GM18873 (cell line): ENCODE data around the gene OVOL1.

Experiments
- ATAC-seq: cut with Tn5 transposase; IDR thresholded peaks from one replicate; pipeline ENCODE4 v1.9.1; 2021; ENCODE audit warnings: mild to moderate bottlenecking, moderate library complexity, moderate number of reproducible peaks; ENCODE audit not compliant: unreplicated experiment, low FRiP score

OVOL1 gene

DNA sequence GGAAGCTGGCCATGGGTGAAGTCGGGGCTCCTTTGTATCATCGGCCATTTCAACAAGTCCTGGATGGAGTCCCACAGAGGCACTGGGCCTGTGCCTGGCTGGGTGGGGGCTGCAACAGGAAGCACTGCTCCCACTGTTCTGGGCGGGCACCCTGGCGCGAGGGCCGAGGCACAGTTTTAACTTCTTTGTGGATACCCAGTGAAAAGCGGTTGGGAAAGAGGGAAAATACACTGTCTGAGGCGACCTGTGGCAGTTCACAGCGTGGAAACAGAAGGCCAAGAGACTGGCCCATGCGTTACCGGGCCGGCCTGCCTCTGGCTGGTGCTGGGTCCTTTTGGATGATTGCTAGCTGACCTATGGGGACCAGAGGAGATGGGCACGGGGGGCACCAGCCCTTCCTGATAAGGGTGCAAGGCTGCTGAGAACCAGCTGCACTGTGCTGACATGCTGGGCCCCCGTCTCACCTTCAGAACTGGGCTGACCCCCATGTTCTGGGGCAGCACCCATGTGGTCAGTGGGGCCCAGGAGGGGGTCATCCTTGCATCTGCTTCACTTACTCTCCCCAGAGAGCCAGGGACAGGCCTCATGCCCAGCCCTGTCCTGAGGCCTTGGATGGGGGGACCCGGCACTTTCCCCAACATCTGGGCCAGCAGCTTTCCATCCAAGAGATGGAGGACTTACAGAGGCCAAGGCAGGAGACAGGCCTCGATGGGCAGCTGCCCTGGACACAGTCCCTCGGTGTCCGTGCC is 4.2 kb downstream of the OVOL1 start:
- no peak for ATAC-seq

DNA sequence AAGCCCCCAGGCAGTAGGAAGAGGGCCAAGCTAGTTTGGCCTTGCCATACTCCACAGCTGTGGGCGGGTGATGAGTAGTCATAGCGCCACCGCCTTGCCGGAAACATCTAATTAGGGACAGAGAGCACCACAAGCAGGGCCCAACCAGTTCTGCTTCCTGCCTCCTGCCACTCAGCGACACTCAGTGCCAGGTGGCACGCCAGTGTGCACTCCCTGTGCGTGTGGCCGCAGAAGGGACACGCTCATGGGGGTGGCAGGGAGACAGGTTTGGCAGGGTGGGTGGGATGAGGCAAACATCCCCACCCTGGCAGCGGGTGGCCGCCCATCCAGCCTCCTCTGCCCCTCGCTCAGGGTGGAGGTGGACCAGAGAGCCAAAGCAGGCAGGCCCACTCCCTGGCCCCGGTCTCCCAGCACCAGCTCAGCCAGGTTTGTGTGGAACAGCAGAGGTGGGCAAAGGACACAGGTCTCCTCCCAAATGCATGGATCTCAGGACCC is 4.9 kb downstream of the OVOL1 start:
- ATAC-seq: peak; percentile 83

DNA sequence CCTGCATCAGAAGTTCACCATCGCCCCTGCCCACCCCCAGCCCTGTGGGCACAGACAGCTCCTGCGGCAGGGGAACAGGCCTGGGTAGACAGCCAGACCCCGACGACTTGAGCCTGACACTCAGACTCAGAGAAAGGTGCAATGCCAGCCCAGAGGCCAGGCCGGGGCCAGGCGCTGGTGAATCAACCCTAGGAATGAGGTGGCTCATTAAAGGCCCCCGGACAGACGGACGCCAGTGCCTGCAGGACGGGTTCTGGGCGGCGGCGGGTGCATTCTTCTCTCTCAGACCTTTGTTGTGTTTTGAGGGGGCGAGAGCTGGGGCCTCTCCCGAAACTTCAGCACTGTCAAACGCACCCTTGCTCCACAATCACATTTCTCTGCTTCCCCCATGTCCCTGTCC is 5.6 kb downstream of the OVOL1 start:
- ATAC-seq: no peak

DNA sequence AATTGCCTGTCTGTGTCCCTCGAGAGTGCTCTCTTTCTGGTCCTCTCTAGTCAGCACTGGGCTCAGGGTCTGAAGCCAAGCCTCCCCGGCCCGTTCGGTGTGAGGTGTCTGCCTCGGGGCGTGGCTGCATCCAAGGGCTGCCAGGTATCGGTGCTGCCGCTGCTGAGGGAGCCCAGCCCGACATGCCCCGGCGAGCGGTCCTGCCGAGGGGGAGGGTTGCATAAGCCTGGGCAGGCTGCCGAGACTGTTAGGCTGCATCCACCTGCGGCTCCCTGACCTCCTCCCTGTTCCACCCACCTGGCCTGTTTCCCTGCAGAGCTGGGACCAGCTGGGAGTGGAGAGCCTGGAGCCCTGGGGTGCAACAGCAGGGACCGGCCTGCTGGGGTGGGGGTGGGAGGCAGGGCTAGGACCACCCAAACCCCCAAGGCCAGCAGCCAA is 6.3 kb downstream of the OVOL1 start:
- no peak for ATAC-seq

DNA sequence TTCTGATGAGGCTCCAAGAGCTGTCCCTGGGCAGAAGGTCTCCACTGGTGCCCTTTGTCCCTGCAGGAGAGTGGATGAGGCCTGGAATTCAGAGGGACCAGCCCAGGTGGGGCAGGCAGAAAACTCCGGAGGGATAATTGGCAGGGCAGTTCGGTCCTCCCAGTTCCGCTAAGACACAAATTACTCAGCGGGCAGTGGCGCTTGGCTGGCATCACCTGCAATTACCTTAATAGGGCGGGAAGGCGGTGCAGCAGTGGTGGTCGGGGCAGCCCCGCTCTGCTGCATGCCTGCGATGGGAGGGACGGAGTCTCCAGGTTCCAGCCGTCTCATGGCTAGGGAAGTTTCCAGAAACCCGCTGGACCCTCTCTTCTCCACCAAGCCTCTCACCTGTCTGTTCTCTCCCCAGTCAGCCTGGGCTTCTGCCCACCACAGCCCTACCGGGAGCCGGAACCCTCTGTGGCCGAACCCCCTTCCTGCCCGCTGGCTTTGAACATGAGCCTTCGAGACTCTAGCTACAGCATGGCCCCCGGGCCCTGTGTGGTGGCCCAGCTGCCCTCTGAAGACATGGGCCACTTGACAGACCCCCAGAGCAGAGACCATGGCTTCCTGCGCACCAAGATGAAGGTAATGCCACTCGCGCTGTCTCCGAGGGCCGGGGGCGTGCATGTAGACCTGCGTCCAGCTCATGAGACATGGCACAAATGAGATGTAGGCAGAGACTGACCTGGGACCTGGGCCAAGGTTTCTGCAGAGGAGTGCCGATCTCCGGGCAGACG is 7.0 kb downstream of the OVOL1 start:
- ATAC-seq: no peak

DNA sequence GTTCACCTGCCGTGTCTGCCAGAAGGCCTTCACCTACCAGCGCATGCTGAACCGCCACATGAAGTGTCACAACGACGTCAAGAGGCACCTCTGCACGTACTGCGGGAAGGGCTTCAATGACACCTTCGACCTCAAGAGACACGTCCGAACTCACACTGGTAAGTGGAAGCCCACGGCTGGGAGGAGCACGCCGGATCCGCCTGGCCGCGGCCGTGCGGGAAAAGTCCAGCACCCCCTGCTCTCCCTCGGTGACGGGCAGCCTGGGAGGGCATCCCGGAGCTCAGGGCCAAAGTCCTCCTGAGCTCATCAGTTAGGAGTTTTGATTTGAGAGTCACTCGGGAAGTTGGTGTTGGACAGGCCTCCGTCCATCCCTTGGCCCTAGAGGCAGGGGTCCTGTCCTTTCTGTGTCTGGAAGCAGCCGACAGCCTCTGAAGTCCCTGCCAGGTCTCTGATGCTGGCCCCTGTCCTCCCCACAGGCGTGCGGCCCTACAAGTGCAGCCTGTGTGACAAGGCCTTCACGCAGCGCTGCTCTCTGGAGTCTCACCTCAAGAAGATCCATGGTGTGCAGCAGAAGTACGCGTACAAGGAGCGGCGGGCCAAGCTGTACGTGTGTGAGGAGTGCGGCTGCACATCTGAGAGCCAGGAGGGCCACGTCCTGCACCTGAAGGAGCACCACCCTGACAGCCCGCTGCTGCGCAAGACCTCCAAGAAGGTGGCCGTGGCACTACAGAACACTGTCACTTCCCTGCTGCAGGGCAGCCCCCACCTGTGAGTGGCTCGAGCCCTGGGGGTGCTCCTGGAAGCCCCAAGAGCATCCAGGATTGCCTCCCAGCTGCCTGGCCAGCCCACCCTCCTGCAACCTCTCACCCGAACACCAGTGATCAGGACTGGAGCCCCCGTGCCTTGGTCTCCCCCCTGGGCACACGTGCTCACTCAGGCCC is 8.0 kb downstream of the OVOL1 start:
- ATAC-seq: no peak

DNA sequence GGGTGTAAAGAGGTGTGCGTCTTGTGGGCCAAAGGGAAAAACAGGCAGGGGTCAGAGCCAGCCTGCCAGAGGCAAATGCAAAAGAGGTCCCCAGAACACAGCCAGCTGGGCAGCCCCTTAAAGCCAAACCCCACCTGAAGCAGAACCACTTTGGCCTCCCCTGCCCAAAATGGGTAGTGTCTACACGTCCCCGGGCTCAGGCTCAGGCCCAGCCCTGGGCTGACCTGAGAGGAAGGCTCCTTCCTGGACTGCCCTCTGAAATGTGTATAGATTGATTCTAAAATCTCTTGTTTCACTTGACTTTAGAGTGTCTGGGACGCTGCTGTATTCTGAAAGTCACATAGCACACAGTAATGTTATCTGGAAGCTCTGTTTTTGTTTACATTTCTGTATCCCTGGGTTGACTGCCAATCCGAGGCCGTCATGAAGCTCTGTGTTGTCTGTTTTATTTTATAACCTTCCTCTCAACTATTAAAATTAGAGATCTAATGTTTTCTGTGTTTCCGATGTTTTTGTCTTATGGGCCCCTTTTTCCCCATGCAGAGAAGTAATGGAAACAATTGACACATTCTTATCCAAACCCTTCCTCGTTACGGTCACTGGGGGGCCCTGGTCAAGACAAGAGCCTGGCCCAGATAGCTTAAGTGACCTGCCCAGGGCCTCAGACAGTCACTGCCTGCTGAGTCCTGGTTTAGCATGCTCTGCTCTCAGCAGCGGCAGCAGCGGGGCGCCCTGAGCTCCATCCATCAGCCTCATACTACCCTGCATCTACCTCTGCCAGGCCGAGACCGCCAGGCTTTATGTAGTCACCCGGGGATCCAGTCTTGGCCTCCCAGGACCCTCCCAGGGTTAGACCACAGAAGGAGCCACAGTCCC is 10.1 kb downstream of the OVOL1 start:
- no peak for ATAC-seq

DNA sequence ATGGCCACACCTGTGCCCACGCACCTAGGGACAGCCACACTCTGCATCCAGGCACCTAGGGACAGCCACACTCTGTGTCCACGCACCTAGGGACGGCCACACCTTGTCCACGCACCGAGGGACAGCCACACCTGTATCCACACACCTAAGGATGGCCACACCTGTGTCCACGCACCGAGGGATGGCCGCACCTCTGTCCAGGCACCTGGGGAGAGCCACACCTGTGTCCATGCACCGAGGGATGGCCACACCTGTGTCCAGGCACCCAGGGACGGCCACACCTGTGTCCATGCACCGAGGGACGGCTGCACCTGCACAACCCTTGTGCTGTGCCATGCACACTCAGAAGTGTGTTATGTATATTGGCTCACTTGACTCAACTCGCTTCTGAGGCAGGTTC is 10.8 kb downstream of the OVOL1 start:
- ATAC-seq: no peak

DNA sequence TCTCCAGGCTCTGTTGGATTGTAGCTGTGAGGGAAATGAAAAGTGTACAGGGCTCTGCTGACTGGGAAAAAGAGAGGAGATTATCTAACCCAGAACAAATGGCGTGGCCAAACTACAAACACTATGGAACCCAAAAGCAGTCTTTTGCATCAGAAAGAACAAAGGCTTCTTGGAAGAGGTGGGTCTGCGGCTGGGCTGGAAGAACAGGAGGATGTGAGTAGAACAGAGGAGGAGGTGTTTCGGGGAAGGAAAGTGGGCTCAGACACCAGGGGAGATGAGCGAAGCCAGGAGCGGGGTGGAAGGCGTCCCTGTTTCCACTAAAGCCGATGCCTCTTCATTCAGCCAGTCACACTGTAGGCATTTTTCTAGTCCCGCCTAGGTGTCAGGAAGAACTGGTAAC is 12.0 kb downstream of the OVOL1 start:
- ATAC-seq: no peak

DNA sequence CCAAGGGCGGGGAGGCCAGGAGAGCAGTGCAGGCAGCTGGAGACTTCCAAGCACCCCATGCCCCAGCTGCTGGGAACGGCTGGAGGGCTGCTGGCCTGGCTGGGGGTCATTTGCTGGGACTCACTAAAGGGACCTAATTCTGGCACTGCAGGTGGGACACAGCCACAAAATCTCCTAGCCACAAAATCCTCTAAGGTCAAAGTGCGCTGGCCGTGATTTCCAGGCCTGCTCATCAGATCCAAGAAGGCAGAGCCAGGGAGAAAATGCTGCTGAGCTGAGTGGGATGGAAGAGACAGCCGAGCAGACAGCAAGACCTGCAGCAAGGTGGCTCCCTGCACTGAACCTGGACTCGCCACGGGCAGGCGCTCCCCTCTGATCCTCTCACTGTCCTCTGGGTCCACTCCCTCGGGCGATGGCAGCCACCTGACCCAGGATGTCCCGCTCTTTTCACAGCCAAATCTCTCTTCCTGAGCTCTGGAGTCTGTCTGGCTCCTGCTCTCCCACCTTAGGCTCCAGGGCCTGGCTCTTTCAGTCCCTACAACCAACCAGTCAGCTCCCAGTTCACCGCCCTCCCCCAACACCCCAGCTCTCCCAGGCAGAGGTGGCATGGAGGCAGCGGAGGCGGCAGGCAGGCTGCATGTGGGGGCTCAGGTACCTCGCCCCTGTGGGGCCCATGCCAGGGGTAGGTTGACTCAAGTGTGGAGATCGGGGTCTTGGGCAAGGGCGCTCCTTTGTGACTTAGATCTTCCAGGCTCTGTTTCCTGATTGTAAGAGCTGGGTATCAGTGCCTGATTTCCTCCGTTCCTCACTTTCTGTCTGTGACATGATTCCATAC is 14.5 kb downstream of the OVOL1 start:
- ATAC-seq: no peak

DNA sequence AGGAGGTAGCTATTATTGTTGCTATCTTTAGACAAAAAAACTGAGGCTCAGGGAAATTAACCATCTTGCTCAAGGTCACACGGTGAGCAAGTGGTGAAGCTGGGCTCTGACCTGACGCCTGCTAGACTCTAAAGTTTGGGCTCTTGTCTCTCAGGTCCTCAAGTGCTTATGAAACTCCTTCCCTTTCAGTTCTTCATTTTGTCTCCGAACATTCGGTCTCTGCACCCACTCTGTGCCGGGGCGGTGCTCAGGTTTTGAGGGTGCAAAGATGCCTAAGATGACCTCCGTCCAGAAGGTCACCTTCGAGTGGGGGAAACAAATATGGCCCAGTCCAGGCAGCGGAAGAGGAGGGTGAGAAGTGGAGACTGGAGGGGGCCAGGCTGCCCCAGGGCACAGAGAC is 16.0 kb downstream of the OVOL1 start:
- ATAC-seq: peak; percentile 58

DNA sequence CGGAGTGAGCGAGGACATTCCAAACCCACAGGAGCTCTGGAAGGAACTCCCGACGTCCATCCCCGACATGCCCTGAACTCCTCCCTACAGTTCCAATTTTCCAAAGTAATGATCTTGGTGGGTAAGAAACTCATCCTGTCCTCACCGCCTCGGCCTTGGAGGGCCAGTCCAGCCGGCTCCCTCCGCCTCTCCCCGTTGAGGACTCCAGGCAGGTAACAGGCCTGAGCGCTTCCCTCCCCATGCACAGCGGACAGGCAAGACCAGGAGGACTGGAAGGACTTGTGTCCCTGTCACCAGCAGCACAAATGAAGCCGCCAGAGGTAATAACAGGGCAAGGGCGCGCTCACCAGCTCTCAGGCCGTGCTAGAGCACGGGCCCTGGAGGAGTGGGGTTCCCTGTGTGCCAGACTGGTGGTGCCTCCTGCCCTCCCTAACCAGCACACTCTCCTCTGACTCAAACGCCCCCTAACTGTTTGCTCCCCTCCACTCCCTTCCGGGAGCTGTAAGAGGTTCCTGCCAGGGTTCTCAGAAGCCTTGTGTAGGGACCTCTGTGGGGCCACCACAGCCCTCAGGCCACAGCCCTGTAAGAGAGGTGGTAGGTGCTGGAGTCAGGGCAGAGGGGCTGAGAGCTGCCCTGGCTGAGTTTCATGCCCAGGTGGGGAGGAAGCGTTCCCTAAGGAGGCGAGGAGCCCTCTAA is 17.1 kb downstream of the OVOL1 start:
- no peak for ATAC-seq

DNA sequence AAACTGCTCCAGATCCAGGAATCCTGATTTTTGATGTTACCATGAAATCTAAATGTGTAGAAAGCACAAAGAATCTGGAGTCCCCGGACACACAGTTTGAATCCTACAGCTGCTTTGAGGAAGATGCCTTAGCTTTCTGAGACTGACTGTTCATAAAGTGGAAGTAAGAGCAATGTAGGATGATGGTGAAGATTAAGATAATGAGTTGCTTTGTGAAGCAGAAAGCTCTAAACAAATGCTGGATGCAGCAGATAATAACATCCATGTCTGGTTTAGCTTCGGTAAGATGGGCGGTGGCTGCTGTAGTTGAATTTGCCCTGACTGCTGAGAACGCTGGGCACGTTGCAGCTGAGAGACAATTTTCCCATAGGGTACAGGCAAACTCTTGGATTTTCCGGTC is 20.1 kb downstream of the OVOL1 start:
- ATAC-seq: no peak

DNA sequence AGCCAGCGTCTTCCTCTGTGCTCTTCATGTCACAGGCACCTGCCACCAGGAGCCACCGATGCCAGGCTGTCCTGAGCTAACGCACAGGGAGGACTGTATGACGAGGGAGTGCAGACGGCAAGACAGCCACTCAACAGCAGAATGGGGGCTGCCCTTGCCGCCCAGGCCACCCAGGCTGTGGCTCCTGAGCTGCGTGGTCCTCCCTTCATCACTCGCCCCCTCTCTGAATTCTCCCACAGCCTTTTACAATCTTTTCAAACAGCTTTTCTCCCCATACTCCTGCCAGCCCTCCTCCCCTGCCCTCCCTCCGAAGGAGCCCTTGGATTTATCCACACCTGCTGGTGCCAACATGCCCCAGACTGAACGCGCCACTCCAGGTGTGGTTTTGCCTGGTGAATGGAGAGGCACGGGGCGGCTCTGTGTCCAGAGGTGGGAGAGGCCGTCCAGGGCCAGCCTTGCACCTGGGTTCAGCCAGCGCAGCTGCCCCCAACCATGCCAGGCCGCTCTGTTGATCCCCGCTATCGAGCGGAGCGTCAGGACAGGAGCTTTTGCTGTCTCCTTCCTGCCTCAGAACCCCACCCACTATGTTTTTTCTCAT is 22.0 kb downstream of the OVOL1 start:
- no peak for ATAC-seq

DNA sequence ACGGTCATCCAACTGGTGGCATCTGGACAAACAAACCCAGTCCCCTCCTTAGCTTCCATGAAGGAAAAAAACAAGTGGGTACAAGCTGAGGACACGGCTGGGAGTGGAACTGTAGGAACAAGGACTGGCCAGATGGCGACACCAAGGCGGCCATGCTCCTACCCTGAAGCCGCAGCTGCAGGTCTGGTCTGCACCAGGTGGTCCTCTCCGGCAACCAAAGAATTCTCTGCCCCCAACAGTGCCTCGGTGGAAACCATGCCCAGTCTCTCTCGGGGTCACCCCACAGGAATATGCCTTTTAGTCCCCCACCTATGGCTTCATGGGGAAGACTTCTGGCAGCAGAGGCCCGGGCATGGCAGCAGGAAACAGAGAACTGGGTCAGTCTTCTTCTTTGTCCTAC is 22.6 kb downstream of the OVOL1 start:
- no peak for ATAC-seq

DNA sequence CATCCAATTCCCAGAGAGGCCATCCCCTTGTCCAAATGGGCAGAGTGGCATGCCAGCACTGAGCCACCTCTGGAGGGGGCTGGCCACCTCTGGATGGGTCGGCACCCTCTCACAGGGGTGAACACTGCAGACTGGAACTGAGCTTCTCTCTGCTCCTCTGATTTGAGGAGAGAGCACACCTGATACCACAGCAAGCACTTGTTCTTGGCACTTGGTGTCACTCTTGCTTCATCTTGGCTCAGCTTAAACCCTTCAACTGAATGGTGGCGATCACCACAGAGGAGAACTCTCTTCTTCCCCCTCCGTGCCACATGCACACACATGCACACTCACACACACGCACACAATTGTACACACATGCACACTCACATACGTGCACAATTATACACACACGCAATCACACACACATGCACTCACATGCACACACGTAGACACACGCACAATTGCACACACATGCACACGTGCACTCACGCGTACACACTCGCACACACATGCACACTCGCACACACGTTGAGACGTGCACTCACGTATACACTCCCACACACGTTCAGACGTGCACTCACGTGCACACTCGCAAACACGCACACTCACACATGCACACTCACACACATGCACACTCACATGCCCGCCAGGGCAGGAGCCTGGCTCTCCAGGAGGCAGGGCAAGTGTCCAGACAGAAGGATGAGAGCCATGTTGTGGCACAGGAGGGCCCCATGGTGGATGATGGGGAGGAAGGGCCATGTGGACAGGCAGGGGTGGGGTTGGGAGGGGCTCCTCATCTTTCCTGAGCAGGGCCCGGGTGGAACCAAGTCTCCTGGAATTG is 23.4 kb downstream of the OVOL1 start:
- no peak for ATAC-seq
